Suprapubic skin (tissue), 4 donors: Measurements from ENCODE around the gene COL4A4.

Experiments used
- CTCF ChIP-seq, 2 donors: fragments of 200-600 bp in 1 of 2; fragments of 450-650 bp in 1 of 2; sonication (generic) in 1 of 2; IDR thresholded peaks; one replicate each; pipeline ENCODE4 v1.5.1; 2016 to 2019; ENCODE audit warnings: antibody characterized with exemption in 2 of 2, mild to moderate bottlenecking in 1 of 2, moderate library complexity in 1 of 2
- EP300 ChIP-seq: sonication (generic); formaldehyde crosslinking; IDR thresholded peaks from one replicate; pipeline ENCODE4 v1.6.1; 2017; ENCODE audit warnings: antibody characterized with exemption
- POLR2A ChIP-seq, 2 donors: fragments of 450-650 bp; IDR thresholded peaks; one replicate each; pipeline ENCODE4 v1.6.1; 2017; ENCODE audit warnings: antibody characterized with exemption in 2 of 2, mild to moderate bottlenecking in 2 of 2, moderate library complexity in 2 of 2
- POLR2AphosphoS5 ChIP-seq, 3 donors: sonication (generic); formaldehyde crosslinking; IDR thresholded peaks; one replicate each; pipeline ENCODE4 v1.6.1; 2017; ENCODE audit warnings: antibody characterized with exemption in 3 of 3

- TF ChIP-seq CTCF (IDR thresholded peaks at IDR 0.05) (no peak), POLR2A (IDR thresholded peaks at IDR 0.05) (no peak), EP300 (no peak), POLR2AphosphoS5 (IDR thresholded peaks at IDR 0.05) (no peak)
Observed at GRCh38 chr2:227201771-227202170, 37.8 kb upstream of the COL4A4 start.
